SK-N-SH (cell line): ENCODE measurements around the gene USP6. TPM values are rescaled to one million over a fixed set of nuclear protein-coding genes. Genes with fewer than 3 reads are reported as not detected.

Experiments used
- CTCF ChIA-PET: fragments of 300-600, 350-600 bp; formaldehyde crosslinking; extraction: SDS; loops from one replicate; lab custom pipeline; 2021; lab: Yijun Ruan, JAX
- POLR2A ChIA-PET: fragments of 350-600 bp; sonication (Branson Sonifier 250); formaldehyde crosslinking; extraction: SDS; loops from one replicate; lab custom pipeline; 2020; ENCODE audit warnings: antibody characterized with exemption, inconsistent platforms; lab: Yijun Ruan, JAX
- DNase-seq: peaks from one replicate; pipeline ENCODE4 v3.0.0; 2012
- H2AFZ ChIP-seq: fragments of 200-600 bp; sonication (generic); 2 replicates; pipeline ENCODE4 v1.8.1; 2016; ENCODE audit warnings: antibody characterized with exemption, mild to moderate bottlenecking, low read depth
- H3F3A ChIP-seq: fragments of 200-600 bp; sonication (generic); replicated peaks from 2 replicates; pipeline ENCODE3; 2016; ENCODE audit warnings: antibody characterized with exemption, mild to moderate bottlenecking; ENCODE audit not compliant: insufficient read depth
- H3K27ac ChIP-seq, 2 experiments: fragments of 200-500 bp in 1 of 2; fragments of 200-600 bp in 1 of 2; sonication (Bioruptor generic) in 1 of 2; sonication (generic), shearing (Covaris generic) in 1 of 2; 2 replicates each; pipeline versions ENCODE4 v1.5.1 to v1.6.1; 2014 to 2016; ENCODE audit warnings: low read depth in 2 of 2, inconsistent platforms in 1 of 2, low read length in 1 of 2, mild to moderate bottlenecking in 1 of 2, mixed read lengths in 1 of 2
- H3K27me3 ChIP-seq: fragments of 200-600 bp; sonication (generic), shearing (Covaris generic); 2 replicates; pipeline ENCODE4 v1.6.1; 2016; ENCODE audit warnings: mixed run types; ENCODE audit not compliant: insufficient read depth
- H3K36me3 ChIP-seq, 2 experiments: fragments of 200-500 bp in 1 of 2; fragments of 200-600 bp in 1 of 2; sonication (Bioruptor generic) in 1 of 2; sonication (generic) in 1 of 2; replicated peaks in 1 of 2; 2 replicates each; pipeline versions ENCODE3 to v1.5.1; 2014 to 2016; ENCODE audit warnings: low read length in 1 of 2, mild to moderate bottlenecking in 1 of 2; ENCODE audit not compliant: insufficient read depth in 2 of 2, control insufficient read depth in 1 of 2
- H3K4me1 ChIP-seq, 2 experiments: fragments of 200-500 bp in 1 of 2; fragments of 200-600 bp in 1 of 2; sonication (Bioruptor generic) in 1 of 2; sonication (generic), shearing (Covaris generic) in 1 of 2; 2 replicates each; pipeline versions ENCODE4 v1.5.1 to v1.6.1; 2014 to 2016; ENCODE audit warnings: low read depth in 1 of 2, low read length in 1 of 2, mixed run types in 1 of 2; ENCODE audit not compliant: insufficient read depth in 2 of 2, control insufficient read depth in 1 of 2
- H3K4me2 ChIP-seq: fragments of 200-600 bp; sonication (generic), shearing (Covaris generic); 2 replicates; pipeline ENCODE4 v1.6.1; 2017; ENCODE audit warnings: mixed run types
- H3K4me3 ChIP-seq, 2 experiments: fragments of 200-500 bp in 1 of 2; fragments of 200-600 bp in 1 of 2; sonication (Bioruptor generic) in 1 of 2; sonication (generic), shearing (Covaris generic) in 1 of 2; 2 replicates each; pipeline versions ENCODE4 v1.5.1 to v1.8.1; 2014 to 2016; ENCODE audit warnings: low read depth in 2 of 2, inconsistent platforms in 1 of 2, low read length in 1 of 2, mild to moderate bottlenecking in 1 of 2, mixed read lengths in 1 of 2, moderate library complexity in 1 of 2
- H3K79me2 ChIP-seq: fragments of 200-600 bp; sonication (generic); 2 replicates; pipeline ENCODE4 v1.8.1; 2017; ENCODE audit warnings: mild to moderate bottlenecking; ENCODE audit not compliant: insufficient read depth
- H3K9ac ChIP-seq: fragments of 200-600 bp; sonication (generic); 2 replicates; pipeline ENCODE4 v1.6.1; 2017; ENCODE audit warnings: mixed run types
- H3K9me2 ChIP-seq: fragments of 200-600 bp; sonication (generic); 2 replicates; pipeline ENCODE4 v1.6.1; 2017; ENCODE audit warnings: mixed run types
- H3K9me3 ChIP-seq: fragments of 200-600 bp; sonication (generic); 2 replicates; pipeline ENCODE4 v1.6.1; 2017; ENCODE audit warnings: mixed run types, mild to moderate bottlenecking, moderate library complexity
- H4K20me1 ChIP-seq: fragments of 200-600 bp; sonication (generic); 2 replicates; pipeline ENCODE4 v1.6.1; 2017; ENCODE audit warnings: mild to moderate bottlenecking, mixed run types; ENCODE audit not compliant: insufficient read depth
- CTCF ChIP-seq: fragments of 200-600 bp; sonication (generic); IDR thresholded peaks from 2 replicates; pipeline ENCODE4 v1.6.1; 2017; ENCODE audit warnings: antibody characterized with exemption, mild to moderate bottlenecking, moderate library complexity
- EP300 ChIP-seq, 2 experiments: IDR thresholded peaks; 2 replicates each; pipeline versions ENCODE4 v1.4.0 to v1.6.1; 2012; ENCODE audit warnings: borderline replicate concordance in 1 of 2, low read depth in 1 of 2, low read length in 1 of 2
- EZH2phosphoT487 ChIP-seq: fragments of 200-600 bp; sonication (generic); IDR thresholded peaks from 2 replicates; pipeline ENCODE4 v1.6.1; 2017; ENCODE audit warnings: low read depth, mixed run types, mild to moderate bottlenecking, antibody characterized with exemption, moderate library complexity, borderline replicate concordance
- FOSL2 ChIP-seq: IDR thresholded peaks from 2 replicates; pipeline ENCODE4 v1.4.0; 2012; ENCODE audit warnings: low read depth, mild to moderate bottlenecking, moderate library complexity, borderline replicate concordance
- FOXJ3 ChIP-seq: sonication (generic); formaldehyde crosslinking; IDR thresholded peaks from 2 replicates; pipeline ENCODE4 v1.5.1; 2020; ENCODE audit warnings: mild to moderate bottlenecking, missing genetic modification reagents
- GABPA ChIP-seq: IDR thresholded peaks from 2 replicates; pipeline ENCODE4 v1.4.0; 2012; ENCODE audit warnings: low read depth, mild to moderate bottlenecking
- IRF3 ChIP-seq: fragments of 150-350 bp; IDR thresholded peaks from 2 replicates; pipeline ENCODE4 v1.6.1; 2016; ENCODE audit warnings: mild to moderate bottlenecking, low read depth, low read length
- MAX ChIP-seq: IDR thresholded peaks from 2 replicates; pipeline ENCODE4 v1.4.0; 2012; ENCODE audit warnings: low read depth
- MEF2A ChIP-seq: IDR thresholded peaks from 2 replicates; pipeline ENCODE4 v1.4.0; 2012; ENCODE audit warnings: low read depth, borderline replicate concordance
- NFIC ChIP-seq: IDR thresholded peaks from 2 replicates; pipeline ENCODE4 v1.4.0; 2012; ENCODE audit warnings: borderline replicate concordance
- RAD21 ChIP-seq: IDR thresholded peaks from 2 replicates; pipeline ENCODE4 v1.6.1; 2012; ENCODE audit warnings: mild to moderate bottlenecking, low read length
- RFX5 ChIP-seq: IDR thresholded peaks from 2 replicates; pipeline ENCODE4 v1.6.1; 2012; ENCODE audit warnings: mild to moderate bottlenecking, improper control_type of control experiment, low read length
- RXRA ChIP-seq: IDR thresholded peaks from 2 replicates; pipeline ENCODE4 v1.4.0; 2012; ENCODE audit warnings: low read depth, mild to moderate bottlenecking, borderline replicate concordance
- SIN3A ChIP-seq: IDR thresholded peaks from 2 replicates; pipeline ENCODE4 v1.6.1; 2012; ENCODE audit warnings: low read depth, mild to moderate bottlenecking, low read length, moderate library complexity, borderline replicate concordance
- TAF1 ChIP-seq: IDR thresholded peaks from 2 replicates; pipeline ENCODE4 v1.6.1; 2012; ENCODE audit warnings: low read depth, mild to moderate bottlenecking, low read length, moderate library complexity, borderline replicate concordance
- TEAD4 ChIP-seq: IDR thresholded peaks from 2 replicates; pipeline ENCODE4 v1.4.0; 2012; ENCODE audit warnings: mild to moderate bottlenecking, borderline replicate concordance; ENCODE audit not compliant: insufficient read depth
- USF1 ChIP-seq: IDR thresholded peaks from 2 replicates; pipeline ENCODE4 v1.4.0; 2012; ENCODE audit warnings: low read depth, borderline replicate concordance
- WGBS: methylation state at CpG from one replicate; pipeline ENCODE4 v1.1.6; 2017; ENCODE audit warnings: low lambda C conversion rate; 5-methylcytosine and 5-hydroxymethylcytosine counted together
- polyA plus RNA-seq, 3 experiments: library from polyadenylated mRNA; depleted of rRNA; stranded (reverse); fragments of >200 nt; gene quantifications; 2 replicates each; pipeline ENCODE4 v1.2.3, GENCODE V29; 2012

Gene USP6
- polyA plus RNA-seq, 1 of the 3 experiments (the other 2 are of a cell fraction) = not detected

GRCh38 chr17:5184288-5184687 is 68.5 kb downstream of the USP6 start:
- 91% methylated on average over 2 of the region's 2 CpGs for WGBS
- peaks cover 65% of the 10 kb centered on the region for H3K9me3 ChIP-seq
- H3F3A ChIP-seq = peaks cover 29% of the 10 kb centered on the region
- H3K36me3 ChIP-seq = peaks cover 16 to 61% of the 10 kb centered on the region in 2 experiments
- no peaks in the 10 kb centered on the region for H4K20me1 ChIP-seq
- H3K27ac ChIP-seq = no peak overlapping the region
- no peak overlapping the region for H3K4me2 ChIP-seq
- H3K4me1 ChIP-seq = no peaks in the 10 kb centered on the region
- peaks cover 3% of the 10 kb centered on the region; the same call in 1 of the 2 replicates for H3K79me2 ChIP-seq
- ChIA-PET CTCF (no interaction called here), POLR2A (interaction anchor here (0.6 kb wide), 1 partner anchor 86 kb away, joined by 3 read pairs; no protein-coding TSS in a partner anchor)
- no peaks in the 10 kb centered on the region for H3K27me3 ChIP-seq
- no peaks in the 10 kb centered on the region for H3K9me2 ChIP-seq
- TF ChIP-seq EZH2phosphoT487 (no peak), RXRA (no peak), TAF1 (no peak), FOXJ3 (CRISPR knock-in tag) (no peak), FOSL2 (no peak), MEF2A (no peak), NFIC (no peak), CTCF (no peak), EP300 (IDR thresholded peaks at IDR 0.05; ENCODE audit: borderline replicate concordance in 1 of 2, low read depth in 1 of 2, low read length in 1 of 2) (no peak), GABPA (no peak), MAX (no peak), USF1 (no peak), IRF3 (no peak), SIN3A (no peak), RFX5 (no peak), TEAD4 (no peak), RAD21 (no peak)
- TF ChIP-seq, all 33 proteins: peak for 0
- Histone ChIP-seq H2AFZ (no peak overlapping the region), H3K4me3 (no peak overlapping the region; a peak in 1 of 4 replicates), H3K9ac (no peak overlapping the region)
- no peak for DNase-seq
